GM19025 (cell line): ENCODE results near the gene MISFA.
"Not testable (repeated sequence)": the region's sequence is repeated elsewhere in the genome, so short reads cannot be mapped to it uniquely, and the experiment has no call there.

Experiments used
- ATAC-seq: cut with Tn5 transposase; IDR thresholded peaks from one replicate; pipeline ENCODE4 v1.9.1; 2021; ENCODE audit warnings: mild to moderate bottlenecking, low read depth, moderate library complexity; ENCODE audit not compliant: unreplicated experiment

MISFA gene

DNA sequence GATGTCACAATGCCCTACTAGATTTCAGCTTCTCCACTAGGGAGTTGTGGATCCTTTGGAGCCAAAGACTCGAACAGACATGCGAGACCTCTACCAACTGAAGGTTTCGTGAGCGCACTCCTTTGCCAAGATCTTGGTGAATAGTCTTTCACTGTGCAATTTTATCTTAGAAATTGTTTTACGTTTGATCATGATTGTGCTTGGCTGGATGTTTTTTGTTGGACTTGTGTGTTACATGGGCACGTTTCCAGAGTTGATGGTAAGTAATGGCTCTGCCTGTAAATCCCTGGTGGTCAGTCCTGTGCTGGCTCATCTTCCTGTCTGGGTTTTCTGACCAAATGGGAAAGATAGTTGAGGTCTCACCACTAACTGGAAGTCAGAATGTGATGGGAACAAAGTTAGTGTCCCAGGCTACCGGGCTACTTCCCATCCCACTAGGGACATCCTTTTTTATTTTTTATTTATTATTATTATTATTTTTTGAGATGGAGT lies at the start of gene MISFA:
MISFA (plus strand) TSS at position 51 of the 492 bp plus-strand sequence; CDS start at position 191, 140 bp downstream.
- no peak for ATAC-seq

DNA sequence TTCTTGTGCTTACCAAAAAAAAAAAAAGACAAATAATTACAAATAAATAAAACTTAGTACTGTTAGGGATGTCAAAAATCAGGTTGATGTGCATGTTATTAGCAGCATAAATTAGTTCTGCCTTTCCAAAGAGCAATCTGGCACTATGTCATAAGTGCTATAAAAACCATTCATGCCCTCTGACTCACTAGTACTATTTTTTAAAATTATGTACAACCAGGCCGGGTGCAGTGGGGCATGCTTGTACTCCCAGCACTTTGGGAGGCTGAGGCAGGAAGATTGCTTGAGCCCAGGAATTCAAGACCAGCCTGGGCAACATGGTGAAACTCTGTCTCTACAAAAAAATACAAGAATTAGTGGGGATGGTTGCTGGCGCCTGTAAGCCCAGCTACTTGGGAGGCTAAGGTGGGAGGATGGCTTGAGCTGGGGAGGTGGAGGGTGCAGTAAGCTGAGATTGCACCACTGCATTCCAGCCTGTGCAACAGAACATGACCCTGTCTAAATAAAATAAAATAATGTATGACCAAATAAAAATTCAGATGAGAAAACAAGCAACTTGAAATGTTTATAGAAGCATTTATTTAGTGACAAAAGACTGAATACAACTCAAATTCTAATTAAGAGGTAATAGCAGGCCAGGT lies 36.4 kb upstream of the MISFA start:
- ATAC-seq, result no peak

DNA sequence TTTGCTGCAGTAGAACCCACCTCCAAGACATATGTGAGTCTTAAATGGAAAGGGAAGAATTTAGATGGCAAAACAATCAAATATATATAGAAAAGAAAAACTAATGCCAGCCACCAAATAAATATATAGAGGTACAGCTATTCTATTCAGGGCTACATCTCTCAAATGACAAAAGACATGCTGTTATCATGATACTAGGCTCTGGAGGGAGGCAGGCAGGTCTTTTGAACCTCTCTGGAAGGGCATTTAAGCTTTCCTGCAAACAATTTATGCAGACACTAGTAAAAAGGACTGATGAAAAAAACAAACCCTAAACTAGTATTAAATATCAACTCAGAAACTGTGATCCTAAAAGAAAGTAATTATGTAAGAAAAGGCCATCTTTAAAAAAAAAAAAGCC lies 35.4 kb upstream of the MISFA start:
- no peak for ATAC-seq

DNA sequence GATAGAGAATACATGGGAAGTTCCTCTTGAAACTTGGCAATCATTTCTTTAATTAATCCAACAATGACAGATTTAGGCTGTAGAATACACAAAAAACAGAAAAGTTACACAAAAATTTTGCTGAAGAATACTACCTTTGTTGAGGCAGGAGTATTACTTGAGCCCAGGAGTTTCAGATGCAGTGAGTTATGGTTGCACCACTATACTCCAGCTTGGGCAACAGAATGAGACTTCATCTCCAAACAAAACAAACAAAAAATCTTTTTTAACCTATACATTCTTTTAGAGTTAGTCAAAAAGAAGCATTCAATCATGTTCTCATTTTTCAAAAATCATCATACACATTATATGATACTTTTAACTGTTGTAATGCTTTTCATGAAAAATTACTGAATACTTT lies 33.2 kb upstream of the MISFA start:
- no peak for ATAC-seq

DNA sequence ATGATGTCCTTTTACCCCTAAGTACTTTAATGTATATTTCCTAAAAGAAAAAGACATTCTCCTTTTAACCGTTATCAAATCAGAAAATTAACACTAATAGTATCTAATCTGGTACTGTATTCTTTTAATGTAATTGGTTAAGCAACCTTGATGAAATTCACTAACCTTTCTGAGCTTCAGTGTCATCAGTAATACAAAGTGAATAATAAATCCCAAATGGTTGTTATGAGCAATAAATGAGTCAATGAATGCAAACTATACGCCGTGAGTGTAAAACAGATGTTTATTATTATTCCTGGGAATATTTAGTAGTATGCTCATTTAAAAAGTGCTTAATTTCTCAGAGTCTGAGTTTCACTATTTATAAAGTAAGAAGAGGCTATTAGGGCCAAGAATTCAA lies 32.5 kb upstream of the MISFA start:
- ATAC-seq, result no peak

DNA sequence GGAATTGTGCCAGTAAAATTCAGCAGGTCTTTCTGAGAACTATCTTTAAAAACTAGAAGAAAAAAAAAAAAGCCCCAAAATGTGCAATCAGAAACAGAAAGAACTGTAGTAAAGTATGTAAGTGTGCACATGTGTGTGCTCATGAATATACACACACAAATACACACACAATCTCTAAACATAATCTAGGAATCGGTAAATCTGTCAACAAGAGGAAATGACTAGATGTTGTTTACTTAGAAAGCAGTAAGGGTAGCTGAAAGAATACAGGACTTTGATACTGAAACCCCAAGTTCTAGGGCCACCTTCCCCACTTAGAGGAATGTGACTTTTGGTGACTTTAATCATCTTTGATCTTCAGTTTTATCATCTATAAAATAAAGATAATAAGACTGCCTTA lies 24.2 kb upstream of the MISFA start:
- no peak for ATAC-seq

DNA sequence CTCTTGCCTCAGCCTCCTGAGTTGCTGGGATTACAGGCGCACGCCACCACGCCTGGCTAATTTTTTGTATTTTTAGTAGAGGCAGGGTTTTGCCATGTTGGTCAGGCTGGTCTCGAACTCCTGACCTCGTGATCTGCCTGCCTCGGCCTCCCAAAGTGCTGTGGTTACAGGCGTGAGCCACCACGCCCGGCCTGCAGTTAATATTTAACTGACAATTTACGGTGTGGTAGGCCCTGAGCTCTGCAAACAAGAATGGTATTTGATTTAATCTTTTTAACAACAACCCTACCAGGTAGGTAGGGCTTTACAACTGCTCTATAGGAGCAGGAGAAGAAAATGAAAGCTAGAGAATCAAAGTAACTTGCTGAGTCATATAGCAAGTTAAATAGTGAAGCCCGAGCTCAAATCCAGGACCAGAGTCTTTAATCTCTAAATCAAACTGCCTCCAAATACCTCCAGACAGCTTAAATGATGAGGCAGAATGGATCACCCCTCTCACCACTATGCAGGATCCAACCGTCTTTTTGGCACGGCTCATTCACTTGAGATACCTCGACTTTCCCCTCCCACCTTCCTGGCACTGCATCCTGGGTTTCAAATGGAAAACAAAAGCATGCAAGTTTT lies 20.5 kb upstream of the MISFA start:
- no peak for ATAC-seq

DNA sequence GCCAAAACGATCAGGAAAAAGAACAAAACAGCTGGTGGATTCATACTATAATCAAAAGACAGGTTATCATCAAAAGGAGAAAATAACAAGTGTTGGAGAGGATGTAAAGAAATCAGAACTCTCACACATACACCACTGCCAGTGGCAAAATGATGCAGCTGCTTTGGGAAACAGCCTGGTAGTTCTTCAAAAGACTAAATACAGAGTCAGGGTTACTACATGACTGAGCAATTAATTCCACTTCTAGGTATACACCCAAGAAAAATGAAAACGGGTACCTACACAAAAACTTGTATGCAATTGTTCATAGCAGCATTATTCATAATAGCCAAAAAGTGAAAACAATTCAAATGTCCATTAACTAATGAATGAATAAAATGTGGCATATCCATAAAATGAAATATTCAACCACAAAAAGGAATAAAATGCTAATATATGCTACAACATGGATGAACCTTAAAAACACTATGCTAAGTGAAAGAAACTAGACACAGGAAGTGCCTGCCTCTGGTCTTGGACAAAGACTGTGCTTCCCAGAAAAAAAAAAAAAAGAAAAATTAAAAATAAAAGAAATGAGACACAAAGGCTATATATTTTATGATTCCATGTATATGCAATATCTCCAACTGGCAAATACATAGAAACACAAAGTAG lies 19.3 kb upstream of the MISFA start:
- no peak for ATAC-seq

DNA sequence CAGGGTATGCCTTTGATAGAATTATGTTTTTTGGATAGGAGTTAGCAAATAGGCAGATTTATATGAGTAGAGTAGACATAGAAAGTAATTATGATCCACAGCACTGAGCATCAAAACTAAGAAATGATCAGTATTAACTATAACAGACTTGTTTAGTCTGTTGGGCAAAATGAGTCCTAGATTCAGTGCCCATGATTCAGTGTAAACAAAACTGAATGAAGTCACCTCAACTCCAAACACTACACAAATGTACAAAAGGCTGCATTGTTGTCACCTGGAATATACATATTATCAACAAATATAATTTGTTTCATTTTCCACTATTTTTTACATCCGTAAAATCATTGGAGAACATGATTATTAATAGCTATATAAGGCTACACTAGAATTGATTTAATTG lies 17.8 kb upstream of the MISFA start:
- ATAC-seq, result no peak

DNA sequence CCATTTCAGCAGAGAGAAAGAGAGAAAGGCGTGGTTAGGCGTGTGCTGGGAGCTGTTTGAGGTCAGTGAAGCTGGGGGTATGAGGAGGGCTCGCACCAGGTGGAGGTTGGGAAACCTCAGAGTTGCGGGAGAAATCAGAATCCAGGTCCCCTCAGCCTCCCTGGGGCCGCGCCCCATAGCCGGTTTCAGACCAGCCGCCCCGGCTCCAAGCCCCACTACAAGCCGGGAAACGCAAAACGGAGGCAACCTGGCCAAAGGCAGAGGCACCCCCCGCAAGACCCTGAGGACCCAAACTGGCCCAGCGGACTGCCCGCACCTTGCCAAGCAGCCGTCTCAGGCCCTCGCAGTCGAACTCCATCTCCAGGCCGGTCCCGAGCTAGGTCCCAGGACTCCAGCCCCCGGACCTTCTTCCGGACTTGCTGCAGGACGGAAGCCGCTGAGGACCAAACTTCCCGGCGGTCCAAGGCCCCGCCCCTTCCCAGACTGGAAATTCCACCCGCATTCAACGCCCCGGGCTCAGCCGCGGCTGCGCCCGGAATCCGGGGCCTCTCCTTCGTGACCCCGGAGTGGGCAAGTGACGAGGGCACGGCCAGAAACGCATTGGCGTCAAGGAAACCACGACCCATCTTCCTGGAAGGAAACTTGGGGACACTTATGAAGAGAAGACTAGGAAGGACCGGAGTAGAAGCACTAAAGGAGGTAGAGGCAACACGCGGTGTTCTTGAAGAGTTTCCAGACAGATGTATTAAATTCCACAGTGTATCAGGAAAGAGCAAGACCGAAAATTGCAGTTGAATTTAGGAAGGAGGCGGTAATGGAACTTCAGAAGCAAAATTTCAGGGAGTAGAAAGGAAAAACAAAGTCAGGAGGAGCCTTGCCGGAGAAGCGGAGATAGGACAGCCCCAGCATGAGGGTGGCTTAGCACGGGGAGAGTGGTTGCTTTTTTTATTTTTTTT lies 11.0 kb upstream of the MISFA start, which contains the start of gene UEVLD:
UEVLD (minus strand) TSS at position 438 of the 956 bp plus-strand sequence; CDS start at position 358, 80 bp downstream.
- peak; percentile 46 for ATAC-seq

DNA sequence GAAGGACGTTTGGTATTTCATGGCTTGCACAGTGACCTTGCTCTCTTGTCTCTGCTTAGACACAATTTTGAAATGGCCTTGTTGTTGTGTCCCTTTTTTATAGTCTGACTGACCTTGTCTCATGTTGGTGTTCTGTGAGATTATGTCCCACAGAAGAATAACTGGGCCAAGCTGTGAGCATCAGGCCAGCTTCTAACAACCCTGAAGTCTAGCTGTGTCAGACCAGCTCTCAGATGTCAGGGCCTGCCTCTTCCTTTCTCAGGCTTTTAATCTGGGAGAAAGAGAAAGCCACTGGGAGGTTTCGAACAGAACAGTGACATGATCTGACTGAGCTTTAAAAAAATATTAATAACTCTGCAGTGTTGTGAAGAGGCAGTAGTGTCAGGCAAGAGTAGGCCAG lies 9.0 kb upstream of the MISFA start:
- no peak for ATAC-seq

DNA sequence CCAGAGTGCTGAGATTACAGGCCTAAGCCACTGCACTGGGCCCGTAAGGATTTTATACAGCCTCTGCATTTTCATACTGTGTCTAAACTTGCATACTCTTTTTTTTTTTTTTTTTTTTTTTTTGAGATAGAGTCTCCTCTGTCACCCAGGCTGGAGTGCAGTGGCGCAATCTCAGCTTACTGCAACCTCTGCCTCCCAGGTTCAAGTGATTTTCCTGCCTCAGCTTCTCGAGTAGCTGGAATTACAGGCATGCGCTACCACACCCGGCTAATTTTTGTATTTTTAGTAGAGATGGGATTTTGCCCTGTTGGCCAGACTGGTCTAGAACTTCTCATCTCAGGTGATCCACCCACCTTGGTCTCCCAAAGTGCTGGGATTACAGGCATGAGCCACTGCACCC lies 5.5 kb upstream of the MISFA start:
- not testable (repeated sequence) for ATAC-seq

DNA sequence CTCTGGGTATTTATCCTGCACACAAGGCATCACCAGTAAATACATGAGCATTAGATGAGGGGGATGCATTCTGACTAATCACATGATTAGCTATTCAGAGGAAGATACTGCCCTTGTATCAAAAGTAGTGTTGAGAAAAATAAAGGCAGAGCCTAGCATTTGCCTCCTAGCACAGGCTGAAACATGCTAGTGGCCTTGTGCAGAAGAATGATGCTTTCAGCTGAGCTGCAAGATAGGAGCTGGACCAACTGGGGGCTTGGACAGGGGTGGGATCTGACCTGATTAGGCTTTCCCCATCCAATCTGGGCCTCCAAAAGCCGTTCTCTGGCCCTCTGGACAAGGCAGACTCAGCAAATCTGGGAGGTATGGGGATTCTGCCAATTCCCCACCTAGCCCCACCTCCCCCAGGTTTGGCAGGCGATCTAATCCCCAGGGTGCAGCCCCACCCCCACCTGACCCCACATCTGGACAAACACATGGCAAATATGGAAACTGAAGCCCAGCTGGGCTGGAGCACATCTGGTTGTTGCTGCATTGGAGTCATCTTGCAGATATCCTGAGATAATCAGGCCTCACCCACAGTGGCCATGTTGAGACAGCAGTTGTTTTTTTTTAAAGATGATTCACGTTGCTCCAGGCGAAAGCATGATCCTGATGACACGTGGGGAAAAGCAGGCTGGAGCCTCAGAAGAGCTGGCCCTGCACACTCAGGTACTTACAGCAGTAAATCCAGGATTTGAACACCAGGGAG lies 4.4 kb upstream of the MISFA start:
- ATAC-seq, result no peak

DNA sequence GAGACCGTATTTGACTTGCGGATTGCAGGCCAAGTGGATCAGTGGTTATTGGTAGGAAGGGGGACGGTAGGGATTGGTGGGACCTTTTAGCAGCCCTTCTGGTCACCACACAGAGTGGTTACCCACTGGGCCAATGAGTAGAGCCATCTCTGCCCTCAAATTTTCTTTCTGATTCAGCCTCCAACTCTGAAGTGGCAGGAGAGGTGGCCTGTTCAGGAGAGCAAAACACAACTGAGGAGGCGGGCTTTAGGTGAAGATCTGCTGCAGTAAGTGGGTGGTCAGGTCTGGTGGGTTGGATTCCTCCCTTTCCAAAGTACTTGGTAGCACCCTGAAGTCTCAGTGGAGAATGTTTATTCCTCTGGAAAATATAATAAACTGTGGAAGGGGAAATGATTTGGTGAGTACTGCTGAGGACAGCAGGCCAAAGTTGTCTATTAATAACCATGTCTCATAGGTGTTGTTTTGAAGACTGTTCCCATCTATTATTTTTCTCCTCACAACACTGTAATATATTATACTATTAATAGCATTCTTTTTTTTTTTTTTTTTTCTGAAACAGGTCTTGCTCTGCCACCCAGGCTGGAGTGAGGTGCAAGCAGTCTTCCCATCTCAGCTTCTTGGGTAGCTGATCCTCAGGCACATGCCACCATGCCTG lies 1.5 kb downstream of the MISFA start:
- ATAC-seq, result no peak

DNA sequence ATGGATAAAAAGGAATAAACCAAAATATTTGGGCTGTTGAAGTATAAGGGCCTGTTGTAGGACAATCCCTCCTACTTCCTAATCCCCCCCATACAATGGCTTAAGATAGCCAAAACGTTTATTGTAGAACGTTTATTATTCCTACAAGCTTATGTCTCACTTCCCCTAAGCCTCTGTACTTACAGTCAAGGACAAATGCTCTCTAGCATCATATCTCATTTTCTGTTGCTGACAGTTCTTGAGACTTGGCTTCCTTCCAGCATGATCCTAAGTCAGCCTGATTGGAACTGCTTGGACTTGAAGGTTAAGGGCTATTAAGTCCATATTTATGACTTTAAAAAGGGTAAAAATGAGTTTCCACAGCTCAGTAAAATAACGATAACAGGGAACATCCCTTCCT lies 8.8 kb downstream of the MISFA start:
- ATAC-seq, result no peak

DNA sequence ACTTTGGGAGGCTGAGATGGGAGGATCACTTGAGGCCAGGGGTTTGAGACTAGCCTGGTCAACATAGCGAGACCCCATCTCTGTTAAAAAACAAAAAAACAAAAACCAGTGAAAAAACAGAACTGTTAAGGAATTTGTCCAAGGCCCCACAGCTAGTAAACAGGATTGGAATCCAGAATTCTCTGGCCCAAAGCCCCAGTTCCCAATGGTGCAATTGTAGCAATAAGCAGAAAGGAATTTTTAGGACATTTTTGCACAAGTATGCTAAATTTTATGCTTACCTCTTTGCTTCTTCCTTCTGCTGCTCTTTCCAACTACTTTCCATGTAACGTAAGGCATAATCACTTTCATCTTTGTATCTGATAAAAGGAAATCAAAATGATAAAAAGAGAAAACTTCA lies 11.6 kb downstream of the MISFA start:
- ATAC-seq, result no peak

DNA sequence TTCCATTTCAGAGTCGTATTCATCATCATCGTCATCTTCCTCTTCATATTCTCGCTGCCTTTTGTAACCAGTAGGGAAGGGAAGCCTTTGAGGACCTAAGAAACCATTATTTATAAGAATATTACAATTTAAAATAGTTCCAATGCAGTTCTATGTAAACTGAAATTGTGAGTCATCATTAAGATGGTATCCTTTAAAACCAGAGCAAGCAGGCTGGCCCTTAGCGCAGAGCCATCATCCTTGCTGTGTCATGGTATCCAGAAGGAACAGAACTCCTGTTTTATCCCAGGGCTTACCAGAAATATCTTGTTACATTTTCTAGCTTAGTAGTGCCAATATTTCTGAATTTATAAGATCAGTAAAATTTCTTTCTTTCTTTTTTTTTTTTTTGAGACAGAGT lies 12.8 kb downstream of the MISFA start:
- no peak for ATAC-seq

DNA sequence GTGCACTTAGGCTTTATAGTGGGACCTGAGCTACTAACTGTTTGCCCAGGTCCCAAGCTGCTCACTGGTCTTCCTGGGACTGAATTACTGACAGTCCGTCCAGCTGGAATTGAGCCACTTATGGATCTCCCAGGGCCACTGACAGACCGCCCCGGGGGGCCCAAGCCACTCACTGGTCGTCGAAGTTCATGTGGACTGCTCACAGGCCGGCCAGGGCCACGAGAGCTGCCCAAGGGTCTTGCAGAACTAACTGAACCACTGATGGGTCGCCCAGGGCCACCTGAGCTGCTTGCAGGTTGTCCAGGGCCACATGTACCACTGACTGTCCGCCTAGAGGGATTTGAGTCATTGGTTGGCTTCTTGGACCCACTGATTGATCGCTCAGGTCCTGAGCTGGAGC lies 15.1 kb downstream of the MISFA start:
- no peak for ATAC-seq

DNA sequence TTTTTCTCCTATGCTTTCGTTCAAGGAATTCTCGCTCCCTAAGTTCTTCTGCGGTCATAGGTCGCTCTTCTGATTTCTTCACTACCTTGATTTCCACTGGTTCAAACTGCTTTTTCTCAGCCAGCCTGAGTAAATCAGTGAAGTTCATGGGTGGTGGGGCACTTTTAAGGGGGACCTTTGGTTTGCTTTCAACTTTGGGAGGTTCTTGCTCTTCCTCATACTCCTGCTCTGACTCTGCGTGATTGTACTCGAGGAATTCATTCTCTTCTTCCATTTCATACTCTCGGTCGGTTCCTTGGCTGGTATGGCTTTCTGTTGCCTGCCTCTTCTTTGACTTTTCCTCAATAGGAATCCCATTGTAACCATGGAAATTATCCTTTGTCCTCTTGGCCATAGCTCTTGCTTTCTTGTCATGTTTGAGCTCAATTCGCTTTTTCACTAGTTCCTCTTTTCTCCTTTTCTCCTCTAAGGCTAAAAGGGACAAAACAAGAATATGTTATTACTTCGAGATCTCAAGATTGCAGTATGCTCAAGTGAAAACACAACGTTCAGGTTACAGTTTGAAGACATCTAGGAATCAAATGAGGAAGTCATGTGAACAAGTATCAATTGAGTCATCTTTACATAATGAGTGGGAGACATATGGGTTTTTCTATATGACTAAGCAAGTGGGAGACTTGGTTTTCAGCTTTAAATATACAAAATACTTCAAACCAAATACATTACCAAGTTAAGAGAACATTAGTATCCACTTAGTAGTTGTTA lies 16.2 kb downstream of the MISFA start:
- ATAC-seq, result peak; percentile 81
